ENCODE data around the gene DIP2B.

Gene DIP2B

DNA sequence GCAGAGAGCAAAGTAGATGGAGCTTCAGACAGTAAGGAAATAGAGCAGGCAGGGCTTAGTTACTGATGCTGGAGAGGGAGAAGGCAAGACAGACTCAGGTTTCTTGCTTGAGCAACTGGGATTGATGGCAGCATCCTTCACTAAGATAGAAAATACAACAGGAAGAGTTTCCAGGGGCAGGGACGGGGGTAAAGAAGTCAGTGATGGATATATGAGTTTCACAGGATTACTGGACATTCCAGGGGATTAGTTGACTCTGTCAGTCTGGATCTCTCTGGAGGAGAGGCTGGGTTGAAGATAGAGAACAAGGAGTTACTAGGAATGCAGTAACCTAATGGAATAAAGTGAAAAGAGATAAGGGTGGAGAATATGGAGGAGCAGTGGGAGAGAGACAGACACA is 184.7 kb downstream of the DIP2B start:
- Histone ChIP-seq H3K27me3 (ENCODE audit: low read depth, low read length) (no peaks in the 10 kb centered on the region), H3K4me3 (ENCODE audit: low read length) (no peak overlapping the region), H3K36me3 (replicated peaks; ENCODE audit: low read depth, low read length) (no peaks in the 10 kb centered on the region), H3K9ac (ENCODE audit: low read length) (no peak overlapping the region), H4K20me1 (ENCODE audit: insufficient read depth, low read length) (no peaks in the 10 kb centered on the region), H3K4me2 (ENCODE audit: low read length) (no peak overlapping the region), H3K9me3 (ENCODE audit: insufficient read depth, low read length) (no peaks in the 10 kb centered on the region), H2AFZ (ENCODE audit: low read depth, low read length) (no peak overlapping the region), H3K79me2 (ENCODE audit: low read length) (no peaks in the 10 kb centered on the region), H3K27ac (ENCODE audit: low read length) (no peak overlapping the region), H3K4me1 (ENCODE audit: low read length) (no peaks in the 10 kb centered on the region)
- no peak for TF ChIP-seq EZH2phosphoT487 (IDR thresholded peaks at IDR 0.05; ENCODE audit: low read depth)

- H3K27ac ChIP-seq (ENCODE audit: low read length), result no peak overlapping the region
- no peaks in the 10 kb centered on the region for H3K9me3 ChIP-seq (ENCODE audit: insufficient read depth, low read length)
- no peaks in the 10 kb centered on the region for H4K20me1 ChIP-seq (ENCODE audit: insufficient read depth, low read length)
- H3K36me3 ChIP-seq (replicated peaks; ENCODE audit: low read depth, low read length), result no peaks in the 10 kb centered on the region
- H3K27me3 ChIP-seq (ENCODE audit: low read depth, low read length), result no peaks in the 10 kb centered on the region
- no peaks in the 10 kb centered on the region for H3K4me1 ChIP-seq (ENCODE audit: low read length)
- TF ChIP-seq, protein P1, sequence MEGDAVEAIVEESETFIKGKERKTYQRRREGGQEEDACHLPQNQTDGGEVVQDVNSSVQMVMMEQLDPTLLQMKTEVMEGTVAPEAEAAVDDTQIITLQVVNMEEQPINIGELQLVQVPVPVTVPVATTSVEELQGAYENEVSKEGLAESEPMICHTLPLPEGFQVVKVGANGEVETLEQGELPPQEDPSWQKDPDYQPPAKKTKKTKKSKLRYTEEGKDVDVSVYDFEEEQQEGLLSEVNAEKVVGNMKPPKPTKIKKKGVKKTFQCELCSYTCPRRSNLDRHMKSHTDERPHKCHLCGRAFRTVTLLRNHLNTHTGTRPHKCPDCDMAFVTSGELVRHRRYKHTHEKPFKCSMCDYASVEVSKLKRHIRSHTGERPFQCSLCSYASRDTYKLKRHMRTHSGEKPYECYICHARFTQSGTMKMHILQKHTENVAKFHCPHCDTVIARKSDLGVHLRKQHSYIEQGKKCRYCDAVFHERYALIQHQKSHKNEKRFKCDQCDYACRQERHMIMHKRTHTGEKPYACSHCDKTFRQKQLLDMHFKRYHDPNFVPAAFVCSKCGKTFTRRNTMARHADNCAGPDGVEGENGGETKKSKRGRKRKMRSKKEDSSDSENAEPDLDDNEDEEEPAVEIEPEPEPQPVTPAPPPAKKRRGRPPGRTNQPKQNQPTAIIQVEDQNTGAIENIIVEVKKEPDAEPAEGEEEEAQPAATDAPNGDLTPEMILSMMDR (IDR thresholded peaks at IDR 0.05; ENCODE audit: low read depth, low read length), result no peak
- no peak overlapping the region for H2AFZ ChIP-seq (ENCODE audit: low read depth, low read length)
- H3K9ac ChIP-seq (ENCODE audit: low read length), result no peak overlapping the region
- no peaks in the 10 kb centered on the region for H3K79me2 ChIP-seq (ENCODE audit: low read length)
- no peak overlapping the region for H3K4me3 ChIP-seq (ENCODE audit: low read length)
- H3K4me2 ChIP-seq (ENCODE audit: low read length), result no peak overlapping the region
These were observed 186.1 kb downstream of the DIP2B start for GRCh38 chr12:50690925-50691324.

DNA sequence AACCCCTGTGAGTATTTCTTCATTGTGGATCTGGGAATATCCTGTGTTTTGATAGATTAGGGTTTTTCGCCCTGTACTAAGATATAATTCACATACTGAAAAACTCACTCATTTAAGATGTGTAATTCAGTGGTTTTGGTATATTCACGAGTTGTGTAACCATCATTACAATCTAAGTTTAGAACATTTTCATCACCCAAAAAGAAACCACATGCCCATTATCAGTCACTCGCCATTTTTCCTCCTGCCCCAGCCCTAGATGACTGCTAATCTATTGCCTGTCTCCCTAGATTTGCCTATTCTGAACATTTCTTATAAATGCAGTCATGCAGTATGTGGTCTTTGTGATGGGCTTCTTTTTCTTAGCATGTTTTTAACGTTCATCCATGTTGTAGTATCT is 191.2 kb downstream of the DIP2B start:
- Histone ChIP-seq H3K4me1 (ENCODE audit: low read length) (no peaks in the 10 kb centered on the region), H2AFZ (ENCODE audit: low read depth, low read length) (no peak overlapping the region), H3K4me3 (ENCODE audit: low read length) (no peak overlapping the region), H3K27ac (ENCODE audit: low read length) (no peak overlapping the region), H3K79me2 (ENCODE audit: low read length) (no peaks in the 10 kb centered on the region), H3K4me2 (ENCODE audit: low read length) (no peak overlapping the region), H3K9me3 (ENCODE audit: insufficient read depth, low read length) (no peaks in the 10 kb centered on the region), H3K9ac (ENCODE audit: low read length) (no peak overlapping the region), H3K27me3 (ENCODE audit: low read depth, low read length) (no peaks in the 10 kb centered on the region), H4K20me1 (ENCODE audit: insufficient read depth, low read length) (no peaks in the 10 kb centered on the region), H3K36me3 (replicated peaks; ENCODE audit: low read depth, low read length) (peaks cover 13% of the 10 kb centered on the region)
- TF ChIP-seq, protein P1 (IDR thresholded peaks at IDR 0.05; ENCODE audit: low read depth, low read length), result no peak
- TF ChIP-seq EZH2phosphoT487 (IDR thresholded peaks at IDR 0.05; ENCODE audit: low read depth), result no peak

GRCh38 chr12:50696931-50697330 is 192.1 kb downstream of the DIP2B start:
- Histone ChIP-seq H2AFZ (ENCODE audit: low read depth, low read length) (no peak overlapping the region), H3K9ac (ENCODE audit: low read length) (no peak overlapping the region), H3K79me2 (ENCODE audit: low read length) (no peaks in the 10 kb centered on the region), H3K4me3 (ENCODE audit: low read length) (no peak overlapping the region), H3K4me1 (ENCODE audit: low read length) (no peaks in the 10 kb centered on the region), H3K4me2 (ENCODE audit: low read length) (no peak overlapping the region), H3K27me3 (ENCODE audit: low read depth, low read length) (no peaks in the 10 kb centered on the region), H3K27ac (ENCODE audit: low read length) (no peak overlapping the region), H3K9me3 (ENCODE audit: insufficient read depth, low read length) (no peaks in the 10 kb centered on the region), H3K36me3 (replicated peaks; ENCODE audit: low read depth, low read length) (peaks cover 13% of the 10 kb centered on the region), H4K20me1 (ENCODE audit: insufficient read depth, low read length) (no peaks in the 10 kb centered on the region)
- TF ChIP-seq EZH2phosphoT487 (IDR thresholded peaks at IDR 0.05; ENCODE audit: low read depth), result no peak

DNA sequence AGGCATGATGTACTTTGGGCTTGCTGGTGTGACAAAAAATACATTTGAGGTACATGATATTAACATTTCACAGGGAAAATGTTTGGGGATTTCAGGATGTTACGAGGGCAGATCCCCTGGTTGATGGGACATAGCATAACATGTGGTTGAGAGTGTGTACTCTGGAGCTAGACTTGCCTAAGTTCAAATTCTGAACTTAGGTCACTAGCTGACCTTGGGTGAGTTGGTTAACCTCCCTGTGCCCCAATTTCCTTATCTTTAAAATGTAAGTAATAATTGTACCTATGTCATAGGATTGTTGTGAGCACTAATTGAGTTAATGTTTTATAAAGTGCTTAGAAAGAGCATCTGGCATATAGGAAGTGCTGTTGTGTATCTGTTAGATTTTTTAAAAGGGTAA is 194.4 kb downstream of the DIP2B start:
- H3K4me3 ChIP-seq (ENCODE audit: low read length), result no peak overlapping the region
- H3K9me3 ChIP-seq (ENCODE audit: insufficient read depth, low read length), result no peaks in the 10 kb centered on the region
- no peaks in the 10 kb centered on the region for H4K20me1 ChIP-seq (ENCODE audit: insufficient read depth, low read length)
- no peak overlapping the region for H3K9ac ChIP-seq (ENCODE audit: low read length)
- H2AFZ ChIP-seq (ENCODE audit: low read depth, low read length), result no peak overlapping the region
- H3K27me3 ChIP-seq (ENCODE audit: low read depth, low read length), result no peaks in the 10 kb centered on the region
- H3K79me2 ChIP-seq (ENCODE audit: low read length), result no peaks in the 10 kb centered on the region
- no peak for TF ChIP-seq EZH2phosphoT487 (IDR thresholded peaks at IDR 0.05; ENCODE audit: low read depth)
- TF ChIP-seq, protein P1 (IDR thresholded peaks at IDR 0.05; ENCODE audit: low read depth, low read length), result no peak
- no peaks in the 10 kb centered on the region for H3K4me1 ChIP-seq (ENCODE audit: low read length)
- H3K4me2 ChIP-seq (ENCODE audit: low read length), result no peak overlapping the region
- no peak overlapping the region for H3K27ac ChIP-seq (ENCODE audit: low read length)
- H3K36me3 ChIP-seq (replicated peaks; ENCODE audit: low read depth, low read length), result peaks cover 13% of the 10 kb centered on the region

Data from OCI-LY3 (cell line).